ENCODE measurements around the gene ZNF646.

DNA sequence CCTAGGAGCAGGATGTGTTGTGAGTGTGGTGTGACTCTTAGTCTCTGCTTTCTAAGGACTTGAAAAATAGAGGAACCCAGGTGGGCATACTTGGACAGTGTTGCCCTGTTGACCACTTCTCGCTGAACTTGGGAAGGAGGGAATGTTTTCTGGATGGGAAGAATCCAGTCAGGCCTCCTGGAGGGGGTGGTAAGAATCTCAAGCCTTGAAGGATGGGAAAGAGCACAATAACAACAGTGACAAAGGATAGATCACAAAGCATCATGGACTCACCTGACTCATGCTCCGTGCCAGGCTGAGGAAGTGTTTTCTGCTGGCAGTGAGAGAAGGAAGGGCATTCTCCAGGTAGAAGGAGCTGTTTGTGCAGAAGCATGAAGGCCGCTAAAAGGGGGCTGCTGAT, 51.6 kb downstream of the ZNF646 start:
- TF ChIP-seq, protein P1, sequence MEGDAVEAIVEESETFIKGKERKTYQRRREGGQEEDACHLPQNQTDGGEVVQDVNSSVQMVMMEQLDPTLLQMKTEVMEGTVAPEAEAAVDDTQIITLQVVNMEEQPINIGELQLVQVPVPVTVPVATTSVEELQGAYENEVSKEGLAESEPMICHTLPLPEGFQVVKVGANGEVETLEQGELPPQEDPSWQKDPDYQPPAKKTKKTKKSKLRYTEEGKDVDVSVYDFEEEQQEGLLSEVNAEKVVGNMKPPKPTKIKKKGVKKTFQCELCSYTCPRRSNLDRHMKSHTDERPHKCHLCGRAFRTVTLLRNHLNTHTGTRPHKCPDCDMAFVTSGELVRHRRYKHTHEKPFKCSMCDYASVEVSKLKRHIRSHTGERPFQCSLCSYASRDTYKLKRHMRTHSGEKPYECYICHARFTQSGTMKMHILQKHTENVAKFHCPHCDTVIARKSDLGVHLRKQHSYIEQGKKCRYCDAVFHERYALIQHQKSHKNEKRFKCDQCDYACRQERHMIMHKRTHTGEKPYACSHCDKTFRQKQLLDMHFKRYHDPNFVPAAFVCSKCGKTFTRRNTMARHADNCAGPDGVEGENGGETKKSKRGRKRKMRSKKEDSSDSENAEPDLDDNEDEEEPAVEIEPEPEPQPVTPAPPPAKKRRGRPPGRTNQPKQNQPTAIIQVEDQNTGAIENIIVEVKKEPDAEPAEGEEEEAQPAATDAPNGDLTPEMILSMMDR (IDR thresholded peaks at IDR 0.05) = no peak
- TF ChIP-seq POLR2AphosphoS5 (IDR thresholded peaks at IDR 0.05; ENCODE audit: low read depth, low read length) = no peak; the same call in 1 of the 2 replicates
- TF ChIP-seq SIN3A (IDR thresholded peaks at IDR 0.05; ENCODE audit: borderline replicate concordance, insufficient read depth, low read depth, low read length) = no peak
- TF ChIP-seq, protein P2, sequence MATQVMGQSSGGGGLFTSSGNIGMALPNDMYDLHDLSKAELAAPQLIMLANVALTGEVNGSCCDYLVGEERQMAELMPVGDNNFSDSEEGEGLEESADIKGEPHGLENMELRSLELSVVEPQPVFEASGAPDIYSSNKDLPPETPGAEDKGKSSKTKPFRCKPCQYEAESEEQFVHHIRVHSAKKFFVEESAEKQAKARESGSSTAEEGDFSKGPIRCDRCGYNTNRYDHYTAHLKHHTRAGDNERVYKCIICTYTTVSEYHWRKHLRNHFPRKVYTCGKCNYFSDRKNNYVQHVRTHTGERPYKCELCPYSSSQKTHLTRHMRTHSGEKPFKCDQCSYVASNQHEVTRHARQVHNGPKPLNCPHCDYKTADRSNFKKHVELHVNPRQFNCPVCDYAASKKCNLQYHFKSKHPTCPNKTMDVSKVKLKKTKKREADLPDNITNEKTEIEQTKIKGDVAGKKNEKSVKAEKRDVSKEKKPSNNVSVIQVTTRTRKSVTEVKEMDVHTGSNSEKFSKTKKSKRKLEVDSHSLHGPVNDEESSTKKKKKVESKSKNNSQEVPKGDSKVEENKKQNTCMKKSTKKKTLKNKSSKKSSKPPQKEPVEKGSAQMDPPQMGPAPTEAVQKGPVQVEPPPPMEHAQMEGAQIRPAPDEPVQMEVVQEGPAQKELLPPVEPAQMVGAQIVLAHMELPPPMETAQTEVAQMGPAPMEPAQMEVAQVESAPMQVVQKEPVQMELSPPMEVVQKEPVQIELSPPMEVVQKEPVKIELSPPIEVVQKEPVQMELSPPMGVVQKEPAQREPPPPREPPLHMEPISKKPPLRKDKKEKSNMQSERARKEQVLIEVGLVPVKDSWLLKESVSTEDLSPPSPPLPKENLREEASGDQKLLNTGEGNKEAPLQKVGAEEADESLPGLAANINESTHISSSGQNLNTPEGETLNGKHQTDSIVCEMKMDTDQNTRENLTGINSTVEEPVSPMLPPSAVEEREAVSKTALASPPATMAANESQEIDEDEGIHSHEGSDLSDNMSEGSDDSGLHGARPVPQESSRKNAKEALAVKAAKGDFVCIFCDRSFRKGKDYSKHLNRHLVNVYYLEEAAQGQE (IDR thresholded peaks at IDR 0.05; ENCODE audit: insufficient read depth in 1 of 2, low read depth in 2 of 2, low read length in 1 of 2) = no peak
- no peak for TF ChIP-seq TCF7L2 (IDR thresholded peaks at IDR 0.05; ENCODE audit: low read depth, low read length)

All from Panc1 (cell line).